DMS79 (cell line): Measurements from ENCODE around the gene ABCF1.

ENCODE experiments used
- DNase-seq: peaks from one replicate; lab custom pipeline; 2025; lab: John Stamatoyannopoulos, UW

Gene ABCF1

GRCh38 chr6:30626484-30627366 lies 55.5 kb downstream of the ABCF1 start, which contains the start of gene ATAT1:
Gene ATAT1 (plus strand): TSS chr6:30626874.
- DNase-seq = peak; percentile 82

GRCh38 chr6:30635834-30636233 lies 64.6 kb downstream of the ABCF1 start:
- DNase-seq = no peak

GRCh38 chr6:30640481-30640880 lies 69.2 kb downstream of the ABCF1 start:
- DNase-seq = no peak

- no peak for DNase-seq
Measured at GRCh38 chr6:30641048-30641447, 69.8 kb downstream of the ABCF1 start.
